ENCODE measurements around the gene AURKAIP1.
A peak's percentile ranks its signal among the peaks of the same experiment; 100 is the strongest.

The AURKAIP1 gene

DNA sequence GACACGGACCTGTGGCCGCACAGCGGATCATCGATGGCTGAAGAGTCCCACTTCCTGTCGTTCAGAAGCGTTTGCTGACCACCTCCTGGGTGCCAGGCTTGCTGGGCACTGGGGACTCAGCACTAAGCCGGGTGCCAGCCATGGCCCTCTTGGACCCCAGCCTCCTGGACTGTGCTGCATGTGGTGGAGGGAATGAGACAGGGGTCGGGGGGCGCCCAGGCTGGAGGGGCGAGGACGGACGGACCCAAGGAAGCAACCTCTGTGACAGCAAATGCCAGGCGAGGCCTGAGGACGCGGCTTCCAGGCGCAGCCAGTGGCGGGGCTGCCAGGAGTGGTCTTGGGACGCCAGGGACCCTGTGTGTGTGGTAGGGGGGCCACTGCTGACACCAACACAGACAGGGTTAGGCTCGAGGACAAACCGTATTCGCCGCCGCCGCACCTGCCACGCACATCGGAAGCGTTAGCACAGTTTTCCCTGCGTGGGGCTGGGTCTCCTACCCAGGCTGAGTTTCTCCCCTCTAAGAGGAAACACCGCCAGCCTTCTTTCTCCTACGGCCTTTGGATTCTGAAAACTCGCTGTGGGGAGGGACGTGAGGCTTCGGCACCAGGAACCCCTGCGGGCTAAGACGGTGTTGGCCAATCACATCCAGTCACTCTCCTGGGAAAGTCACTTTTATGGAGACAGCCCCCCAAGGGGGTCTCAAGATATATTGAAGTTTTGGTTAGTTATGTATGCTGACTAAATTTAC is 13.6 kb downstream of the AURKAIP1 start:
- no peak for DNase-seq (ENCODE audit: low read depth in 3 of 3)

DNA sequence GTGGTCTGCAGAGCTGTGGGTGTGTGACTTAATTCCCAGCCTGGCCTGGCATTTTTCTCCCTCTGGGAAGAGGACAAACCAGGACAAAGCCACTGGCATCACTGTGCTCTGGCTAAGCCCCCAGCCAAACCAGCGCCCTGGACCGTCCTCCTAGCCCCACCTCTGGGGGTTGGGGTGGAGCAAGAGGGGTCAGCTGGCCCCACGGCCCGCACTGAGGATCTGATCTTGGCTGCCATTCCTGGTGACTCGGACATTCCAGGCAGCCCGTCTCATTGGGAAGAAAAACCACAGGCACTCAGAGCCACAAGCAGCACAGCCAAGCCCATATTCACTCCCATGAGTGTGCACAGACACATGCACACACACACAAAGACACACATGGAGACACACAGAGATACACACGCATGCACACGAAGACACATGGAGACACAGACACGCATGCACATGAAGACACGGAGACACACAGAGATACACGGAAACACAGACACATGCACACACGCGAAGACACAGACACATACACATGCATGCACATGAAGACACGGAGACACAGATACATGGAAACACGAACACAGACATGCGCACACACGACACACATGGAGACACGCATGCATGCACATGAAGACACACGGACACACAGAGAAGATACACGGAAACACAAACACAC is 14.4 kb downstream of the AURKAIP1 start:
- DNase-seq (ENCODE audit: low read depth in 3 of 3): no peak

DNA sequence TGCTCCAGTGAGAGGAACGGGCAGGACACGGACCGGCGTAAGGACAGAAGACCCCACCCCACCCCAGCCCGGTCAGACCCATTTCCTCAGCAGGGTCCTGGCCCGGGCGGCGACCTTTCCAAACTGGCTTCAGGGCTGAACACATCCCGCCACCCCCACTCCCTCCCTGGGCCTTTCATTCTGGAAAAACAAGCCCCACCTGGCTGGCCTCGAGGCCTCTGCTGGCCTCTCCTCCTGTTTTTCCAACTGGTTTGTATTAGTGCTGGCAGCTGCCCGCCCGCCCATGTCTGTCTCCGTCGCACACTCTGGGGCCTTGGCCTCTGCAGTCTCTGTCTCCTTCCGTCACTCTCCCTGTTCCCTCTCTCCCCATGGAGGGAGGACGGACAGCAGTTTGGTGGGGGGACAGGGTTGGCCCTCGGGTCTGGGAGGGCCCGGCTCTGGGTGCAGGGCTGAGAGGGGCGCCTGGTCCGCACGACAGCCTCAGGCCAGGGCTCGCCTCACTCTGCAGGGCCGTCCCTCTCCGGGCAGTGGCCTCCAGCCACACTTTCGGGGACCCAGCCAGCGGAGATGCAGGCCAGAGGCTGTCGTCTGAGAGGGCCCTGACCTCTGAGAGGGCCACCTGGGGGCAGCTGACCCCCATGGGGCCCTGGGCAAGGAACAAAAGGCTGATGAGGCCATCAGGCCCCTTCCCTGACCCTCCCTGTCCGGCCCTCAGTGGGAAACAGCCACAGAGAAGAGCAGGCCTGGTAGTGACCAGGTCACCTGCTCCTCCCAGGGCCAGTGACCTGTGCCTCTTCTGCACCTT is 15.1 kb downstream of the AURKAIP1 start:
- DNase-seq (ENCODE audit: low read depth in 3 of 3): no peak

DNA sequence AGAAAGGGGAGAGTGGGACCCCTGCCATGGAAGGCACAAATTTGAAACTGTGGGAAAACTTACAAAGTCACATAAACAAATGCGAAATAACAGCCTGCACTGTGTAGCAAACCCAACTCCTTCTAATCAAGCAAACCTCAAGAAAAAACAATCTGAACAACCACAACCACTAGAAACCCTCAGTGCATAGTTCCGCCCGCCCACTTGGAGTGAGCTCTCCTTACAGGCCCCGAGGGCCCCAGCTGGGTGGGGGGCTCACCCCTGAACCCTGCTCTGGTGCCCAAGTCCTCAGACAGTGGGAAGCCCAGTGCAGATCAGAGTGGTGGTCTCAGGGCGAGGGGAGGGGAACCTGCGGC is 15.7 kb downstream of the AURKAIP1 start:
- no peak for DNase-seq (ENCODE audit: low read depth in 3 of 3)

DNA sequence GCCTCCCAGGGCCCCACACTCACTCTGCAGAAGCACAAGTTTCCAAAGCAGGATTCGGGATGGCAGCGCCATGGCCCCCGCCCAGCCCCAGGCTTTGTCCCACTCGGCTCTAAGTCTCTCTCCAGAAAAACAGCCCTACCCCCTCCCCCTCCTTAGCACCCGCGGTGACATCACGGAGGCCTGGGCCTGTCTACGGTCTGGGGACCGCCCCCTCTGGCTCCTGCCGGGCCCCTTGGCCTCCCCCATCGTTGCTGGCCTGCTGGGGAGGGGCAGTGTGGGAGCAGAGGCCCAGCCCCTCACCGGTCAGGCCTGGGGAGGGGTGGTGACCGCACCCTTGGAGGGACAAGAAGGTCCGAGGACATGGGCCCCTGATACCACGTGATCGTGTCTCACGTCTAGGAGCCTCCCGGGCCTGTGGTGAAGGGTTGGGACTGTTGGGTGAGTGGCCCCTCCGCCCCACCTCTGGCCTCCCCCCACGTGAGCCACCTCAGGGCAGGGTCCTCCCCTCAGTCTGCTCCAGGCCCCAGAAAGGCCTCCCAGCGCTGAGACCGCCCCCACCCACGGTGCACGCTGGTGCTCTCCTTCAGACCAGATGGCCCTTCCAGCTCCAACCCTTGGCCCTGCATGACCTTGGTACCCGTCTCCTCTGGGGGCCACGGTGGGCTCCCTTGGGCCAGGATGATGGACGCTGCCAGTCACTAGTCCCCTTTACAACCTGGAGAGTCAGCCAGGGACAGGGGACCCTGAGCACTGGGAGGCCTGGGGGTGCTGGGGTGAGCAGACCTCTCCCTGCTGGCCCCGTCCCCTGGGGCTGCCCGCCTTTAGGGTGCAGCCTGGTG is 16.4 kb downstream of the AURKAIP1 start, which contains the start of gene MXRA8:
TSS of gene MXRA8 (minus strand) at position 123 of the 839 bp plus-strand sequence. CDS start at position 72, 51 bp downstream.
- no peak for DNase-seq (ENCODE audit: low read depth in 3 of 3)

DNA sequence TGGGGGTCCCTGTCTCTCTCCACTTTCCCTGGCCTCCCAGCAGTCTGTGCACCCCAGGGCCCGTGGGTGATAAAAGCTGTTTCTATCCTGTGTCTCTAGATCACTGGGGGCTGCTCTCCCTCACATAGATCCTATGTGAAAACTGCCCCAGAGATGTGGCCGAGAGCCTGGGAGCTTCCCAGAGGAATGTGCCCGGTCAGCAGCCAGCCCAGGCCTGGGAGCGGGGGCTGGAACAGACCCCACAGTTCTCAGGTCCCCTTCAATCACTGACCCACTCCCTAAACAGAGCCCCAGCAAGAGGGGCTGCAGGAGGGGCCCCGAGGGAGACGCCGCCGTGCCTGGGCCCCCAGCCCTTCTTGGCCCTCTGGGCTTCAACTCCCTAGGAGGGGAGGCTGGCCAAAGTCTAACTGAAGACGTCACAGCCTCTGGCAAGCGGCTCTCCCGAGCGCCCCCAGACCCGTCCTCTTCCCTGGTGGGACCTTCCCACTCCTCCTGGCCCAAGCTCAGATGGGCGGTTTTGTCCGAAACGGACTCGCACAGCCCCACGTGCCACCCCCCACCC is 17.1 kb downstream of the AURKAIP1 start:
- no peak for DNase-seq (ENCODE audit: low read depth in 3 of 3)

DNA sequence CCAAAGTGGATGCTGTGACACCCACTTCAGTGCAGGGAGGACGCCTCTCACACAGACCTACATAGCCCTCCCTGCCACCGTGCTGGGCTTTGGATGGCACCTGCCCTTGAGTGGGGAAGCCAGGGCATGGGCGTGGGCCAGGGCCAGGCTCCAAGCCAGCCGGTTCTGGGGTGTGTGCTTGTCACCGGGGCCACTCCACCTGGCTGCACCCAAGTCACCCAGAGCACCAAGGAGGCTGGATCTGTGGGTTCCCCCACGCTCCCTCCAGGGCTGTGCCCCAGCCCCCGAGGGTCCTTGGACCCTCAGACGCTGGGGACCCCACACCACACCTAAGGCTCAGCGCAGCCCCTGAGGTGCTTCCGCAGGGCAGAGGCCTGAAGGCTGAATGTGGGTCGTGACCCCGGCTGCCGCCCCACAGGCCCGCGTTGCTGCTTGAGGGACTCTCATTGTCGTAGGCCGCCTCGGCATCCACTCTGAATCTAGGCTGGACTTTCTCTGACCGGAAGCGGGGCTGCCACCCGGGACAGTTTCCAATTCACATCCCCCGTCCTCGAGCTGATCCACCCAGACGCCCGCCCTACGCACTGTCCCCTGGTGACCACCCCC is 18.1 kb downstream of the AURKAIP1 start:
- no peak for DNase-seq (ENCODE audit: low read depth in 3 of 3)

DNA sequence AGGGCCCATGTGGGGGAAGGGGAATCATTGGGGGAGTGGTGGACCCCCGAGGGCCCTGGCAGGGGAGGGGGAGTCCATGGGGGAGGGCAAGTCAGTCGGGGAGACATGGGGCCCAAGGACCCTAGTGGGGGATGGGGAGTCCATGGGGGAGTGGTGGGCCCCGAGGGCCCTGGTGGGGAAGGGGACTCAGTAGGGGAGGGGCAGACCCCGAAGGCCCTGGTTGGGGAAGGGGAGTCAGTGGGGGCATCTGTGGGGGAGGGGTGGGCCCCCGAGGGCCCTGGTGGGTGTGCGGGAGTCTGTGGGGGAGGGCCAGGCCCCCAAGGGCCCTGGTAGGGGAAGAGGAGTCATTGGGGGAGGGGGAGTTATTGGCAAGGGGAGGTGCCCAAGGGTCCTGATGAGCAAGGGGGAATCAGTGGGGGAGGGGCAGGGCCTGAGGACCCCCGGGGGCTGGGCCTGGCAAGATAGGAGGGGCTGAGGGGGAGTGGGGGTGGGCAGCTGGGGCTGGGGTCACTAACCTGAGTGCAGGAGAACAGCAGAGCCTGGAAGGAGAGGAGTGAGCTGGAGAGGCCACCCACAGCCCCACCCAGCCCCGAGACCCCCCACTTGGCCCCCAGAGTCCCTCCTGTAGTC is 18.7 kb downstream of the AURKAIP1 start:
- DNase-seq (ENCODE audit: low read depth in 3 of 3): no peak

DNA sequence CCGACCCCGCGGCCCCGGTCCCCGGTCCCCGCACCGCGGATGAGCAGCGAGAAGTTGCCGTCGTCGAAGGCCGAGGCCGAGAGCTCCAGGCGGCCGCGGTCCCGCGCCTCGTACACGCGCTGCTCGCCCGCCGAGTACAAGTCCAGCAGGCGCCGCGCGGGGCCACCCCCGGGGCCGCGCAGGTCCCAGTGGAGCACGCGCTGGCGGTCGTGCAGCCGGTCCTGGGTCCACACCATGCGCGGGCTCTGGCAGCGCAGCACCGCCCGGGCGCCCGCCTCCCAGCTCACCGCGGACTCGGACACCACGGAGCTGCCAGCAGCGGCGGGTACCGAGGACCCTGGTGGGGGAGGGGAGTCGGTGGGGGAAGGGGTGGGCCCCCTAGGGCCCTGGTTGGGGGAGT is 19.6 kb downstream of the AURKAIP1 start:
- DNase-seq (ENCODE audit: low read depth in 3 of 3): no peak

DNA sequence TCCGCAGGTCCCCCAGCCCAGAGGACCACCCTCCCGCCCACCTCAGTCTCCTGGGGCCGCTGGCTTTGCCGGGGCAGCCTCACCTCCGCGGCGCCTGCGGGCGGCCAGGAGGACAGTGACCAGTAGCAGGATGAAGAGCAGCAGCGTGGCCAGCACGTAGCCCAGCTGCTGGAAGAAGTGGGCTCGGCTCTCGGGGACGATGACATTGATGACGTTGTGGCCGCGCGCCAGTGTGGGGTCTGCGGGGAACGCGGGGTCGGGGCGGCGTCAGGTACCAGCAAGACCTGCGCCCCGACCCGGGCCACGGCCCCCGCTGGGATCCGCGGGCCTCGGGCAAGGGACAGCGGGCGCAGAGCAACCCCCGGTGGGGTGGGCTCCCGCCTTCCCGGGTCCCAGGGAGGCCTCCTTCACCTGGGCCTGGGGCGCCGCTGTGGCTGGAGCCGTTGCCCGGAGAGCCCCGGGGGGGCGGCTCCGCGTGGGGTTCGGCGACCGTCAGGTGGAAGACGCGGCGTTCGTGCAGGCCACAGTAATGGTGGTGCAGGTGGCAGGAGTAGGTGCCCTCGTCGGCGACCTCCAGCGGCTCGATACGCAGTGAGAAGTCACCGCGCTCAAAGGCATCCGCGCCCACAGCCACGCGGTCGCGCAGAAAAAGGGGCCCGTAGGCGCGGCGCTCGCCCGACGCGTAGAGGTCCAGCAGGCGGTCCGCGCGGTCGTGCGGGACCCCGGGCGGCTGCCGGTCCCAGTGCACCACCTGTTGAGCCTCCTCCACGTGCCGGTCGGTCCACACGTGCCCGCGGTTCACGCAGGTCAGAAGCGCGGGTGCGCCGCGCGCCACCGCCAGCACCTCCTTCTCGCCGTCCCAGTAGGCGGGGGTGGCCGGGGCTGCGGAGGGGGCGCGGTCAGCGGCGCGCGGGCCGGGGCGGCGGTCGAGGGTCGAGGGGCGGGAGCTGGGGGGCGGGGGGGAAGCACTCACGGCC is 20.4 kb downstream of the AURKAIP1 start:
- no peak for DNase-seq (ENCODE audit: low read depth in 3 of 3)

DNA sequence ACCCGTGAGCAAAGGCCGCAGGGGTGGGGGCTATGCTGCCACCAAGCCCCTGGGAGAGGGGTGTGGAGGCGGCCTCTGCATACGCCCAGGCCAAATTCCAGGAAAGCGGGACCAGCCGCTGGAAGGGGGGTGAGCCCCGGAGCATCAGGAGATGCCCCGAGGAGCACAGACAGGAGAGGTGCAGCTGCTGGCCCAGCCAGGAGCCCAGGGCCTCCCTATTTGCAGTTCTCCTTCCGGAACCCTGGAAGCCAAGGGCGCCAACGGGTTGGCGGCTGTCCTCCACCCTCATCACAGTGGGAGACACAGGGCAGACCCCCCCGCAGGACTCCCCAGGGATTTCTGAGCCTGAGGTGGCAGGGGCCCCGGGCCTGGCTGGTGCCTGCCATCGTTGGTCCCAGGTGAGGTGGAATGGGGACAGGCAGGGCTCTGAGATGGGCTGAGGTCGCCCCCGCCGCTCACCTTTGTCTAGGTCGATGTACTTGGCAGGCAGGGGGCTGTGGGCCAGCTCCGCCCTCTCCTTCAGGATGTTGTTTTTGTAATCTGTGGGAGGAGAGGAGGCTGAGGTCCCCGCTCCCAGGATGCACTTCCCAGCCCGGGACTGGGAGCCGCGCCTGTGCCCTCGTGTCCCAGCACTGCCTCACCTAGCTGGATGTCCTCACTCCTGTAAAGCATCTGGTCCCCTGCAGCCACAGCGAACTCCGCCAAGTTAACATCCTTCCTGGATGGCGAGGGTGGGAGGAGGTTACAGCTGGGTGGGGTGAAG is 21.4 kb downstream of the AURKAIP1 start:
- DNase-seq (ENCODE audit: low read depth in 3 of 3): no peak

DNA sequence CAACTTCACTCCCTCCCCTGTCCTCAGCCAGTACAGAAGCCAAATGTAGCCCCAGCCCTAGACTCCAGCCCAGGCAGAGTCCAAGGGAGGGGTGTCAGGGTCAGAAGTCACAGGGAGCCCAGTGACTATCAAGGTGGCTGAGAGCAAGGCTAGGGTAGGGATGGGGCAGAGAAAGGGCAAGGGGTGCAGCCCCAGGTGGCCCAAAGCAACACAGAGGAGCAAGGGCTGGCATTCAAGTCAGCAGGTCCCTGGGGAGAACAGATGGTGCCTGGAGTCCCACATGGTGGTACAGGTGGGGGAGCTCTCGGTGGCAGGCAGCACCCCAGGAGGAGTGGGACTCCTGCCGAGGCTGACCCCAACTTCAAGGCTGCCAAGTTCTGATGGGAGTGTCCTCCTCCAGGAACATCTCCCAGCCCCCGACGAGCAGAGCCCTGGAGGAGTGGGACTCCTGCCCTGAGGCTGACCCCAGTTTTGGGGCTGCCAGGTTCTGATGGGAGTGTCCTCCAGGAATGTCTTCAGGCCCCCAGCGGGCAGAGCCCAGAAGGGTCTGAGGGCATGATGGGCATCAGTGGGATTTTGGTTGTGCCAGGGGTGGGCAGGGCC is 22.1 kb downstream of the AURKAIP1 start:
- no peak for DNase-seq (ENCODE audit: low read depth in 3 of 3)

DNA sequence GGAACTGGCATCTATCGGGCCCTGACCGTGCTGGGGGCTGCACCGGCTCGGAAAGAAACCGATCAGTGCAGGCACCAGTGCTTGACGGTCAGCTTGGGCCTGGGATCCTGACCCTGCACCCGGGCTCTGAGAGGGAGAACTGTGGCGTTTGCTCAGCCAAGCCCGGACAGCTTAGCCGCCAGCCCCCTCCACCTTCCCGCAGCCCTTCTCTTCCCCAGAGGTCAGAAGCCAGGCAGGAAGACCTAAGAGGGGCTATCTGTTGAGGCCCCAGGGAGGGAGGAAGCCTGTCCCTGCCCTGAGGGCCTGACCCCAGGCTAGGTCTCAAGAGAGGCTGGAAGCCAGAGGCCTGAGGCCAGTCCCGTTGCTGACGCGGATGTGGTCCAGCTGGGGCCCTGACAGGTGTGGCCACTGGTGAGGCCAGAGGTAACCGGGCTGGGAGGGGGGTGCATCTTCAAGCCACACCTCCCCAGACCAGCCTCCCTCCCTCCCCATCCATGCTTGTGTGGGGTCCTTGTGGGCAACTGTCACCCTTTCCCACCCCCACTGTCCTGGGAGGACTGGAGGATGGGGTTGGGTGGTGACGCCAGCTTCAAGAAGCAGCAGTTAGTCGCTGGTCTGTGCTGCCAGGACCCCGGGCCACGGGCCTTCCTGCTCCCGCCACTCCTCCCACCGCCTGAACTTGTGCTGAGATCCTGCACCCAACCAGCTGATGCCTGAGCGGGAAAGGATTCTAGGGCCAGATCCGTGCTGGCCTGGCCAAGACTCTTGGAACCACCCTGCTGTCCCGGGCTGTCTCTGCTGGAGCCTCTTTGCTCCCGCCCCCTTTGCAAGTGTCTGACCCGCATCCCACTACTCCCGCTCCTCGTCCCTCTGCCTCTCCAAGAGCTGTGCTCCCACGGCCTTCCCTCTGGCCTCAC is 23.2 kb downstream of the AURKAIP1 start:
- no peak for DNase-seq (ENCODE audit: low read depth in 3 of 3)

DNA sequence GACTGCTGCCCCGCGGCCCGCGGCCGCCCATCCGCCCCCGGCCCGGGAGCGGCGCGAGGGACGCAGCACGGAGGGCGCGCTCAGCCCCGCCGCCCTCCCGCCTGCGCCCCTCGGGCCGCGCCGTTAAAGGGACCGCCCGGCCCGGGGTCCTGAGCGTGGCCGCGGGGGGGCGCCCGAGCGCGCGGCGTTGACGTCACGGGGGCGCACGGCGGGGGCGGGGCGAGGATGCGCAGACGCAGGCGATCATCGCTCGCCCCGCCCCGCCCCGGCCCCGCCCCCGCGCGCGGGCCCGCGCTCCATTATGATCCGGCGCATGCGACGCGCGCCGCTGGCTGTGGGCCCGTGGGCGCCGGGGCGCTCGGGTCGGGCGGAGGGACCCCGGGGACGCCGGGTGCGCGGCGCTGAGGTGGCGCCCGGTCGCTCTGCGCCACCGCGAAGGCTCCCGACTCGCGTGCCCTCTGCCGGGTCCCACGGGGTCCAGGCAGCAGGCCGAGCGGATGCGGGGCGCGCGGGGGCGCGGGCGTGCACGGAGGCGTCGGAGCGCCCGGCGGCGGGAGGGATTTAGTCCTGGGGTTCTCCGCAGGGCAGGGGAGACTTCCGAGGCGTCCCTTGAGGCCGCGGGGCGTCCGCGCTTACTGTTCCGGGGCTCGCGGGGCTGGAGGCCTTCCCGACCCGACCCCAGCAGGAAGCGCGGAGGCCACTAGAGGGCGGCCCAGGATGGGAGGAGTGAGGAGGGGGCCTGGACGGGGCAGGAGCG is 25.6 kb downstream of the AURKAIP1 start, which contains the start of gene DVL1:
TSS of gene DVL1 (minus strand) at position 163 of the 757 bp plus-strand sequence. CDS start 353 bp downstream, outside the sequence.
- DNase-seq (ENCODE audit: low read depth in 3 of 3): peak in 2 of 3 donors; percentile 37 to 63

DNA sequence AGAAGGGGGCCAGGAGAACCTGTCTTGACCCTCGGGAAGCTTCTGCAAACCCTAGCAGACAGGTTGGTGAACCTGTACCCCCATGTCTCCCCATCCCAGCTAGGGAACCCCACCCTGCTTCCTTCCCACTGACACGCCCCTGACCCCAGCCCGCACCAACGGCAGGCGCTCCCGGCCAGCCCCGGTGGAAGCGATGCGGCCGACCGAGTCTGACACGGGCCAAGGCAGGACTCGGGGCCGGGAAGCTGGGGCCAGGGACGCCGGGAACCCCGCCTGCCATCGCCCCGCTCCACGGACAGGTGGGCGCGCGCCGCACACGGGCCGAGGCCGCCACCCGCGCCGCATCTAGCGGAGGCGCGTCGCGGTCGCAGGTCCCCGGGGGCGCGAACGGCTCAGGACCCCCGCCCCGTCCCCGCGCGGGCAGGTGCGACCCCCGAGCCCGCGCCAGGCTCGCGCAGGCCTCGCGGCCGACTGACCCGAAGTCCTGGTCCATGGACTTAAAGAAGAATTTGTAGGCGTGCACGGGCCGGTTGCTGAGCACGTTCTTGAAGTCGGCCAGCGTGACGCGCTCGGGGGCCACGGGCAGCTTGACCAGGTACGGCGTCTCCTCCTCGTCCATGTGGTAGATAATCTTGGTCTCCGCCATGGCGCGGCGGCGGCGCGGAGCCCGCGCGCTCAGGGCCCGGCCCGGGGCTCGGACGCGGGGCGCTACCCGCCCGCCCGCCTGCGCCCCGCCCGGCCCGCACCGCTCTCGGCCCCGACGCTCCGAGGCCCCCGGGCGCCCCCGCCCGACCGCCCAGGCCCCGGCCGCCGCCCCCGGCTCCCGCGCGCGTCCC is 26.4 kb downstream of the AURKAIP1 start:
- DNase-seq (ENCODE audit: low read depth in 3 of 3): no peak

Measured in stimulated activated CD4-positive, alpha-beta T cell treated with anti-CD3 and anti-CD28 coated beads, TNF-alpha, amount 100 ng/mL, for 48 hours (primary cell).